ENCODE results near the gene EIF4E3.

- TF ChIP-seq CTCF (IDR thresholded peaks at IDR 0.05) (no peak), POLR2A (IDR thresholded peaks at IDR 0.05) (no peak), POLR2AphosphoS5 (IDR thresholded peaks at IDR 0.05; ENCODE audit: insufficient read depth in 1 of 2, low read depth in 1 of 2) (no peak)
Measured at GRCh38 chr3:71758091-71758490, 32.9 kb upstream of the EIF4E3 start.
